ENCODE measurements around the gene ZNF200.
"Not testable (repeated sequence)": the region's sequence is repeated elsewhere in the genome, so short reads cannot be mapped to it uniquely, and the experiment has no call there.

ZNF200 gene

DNA sequence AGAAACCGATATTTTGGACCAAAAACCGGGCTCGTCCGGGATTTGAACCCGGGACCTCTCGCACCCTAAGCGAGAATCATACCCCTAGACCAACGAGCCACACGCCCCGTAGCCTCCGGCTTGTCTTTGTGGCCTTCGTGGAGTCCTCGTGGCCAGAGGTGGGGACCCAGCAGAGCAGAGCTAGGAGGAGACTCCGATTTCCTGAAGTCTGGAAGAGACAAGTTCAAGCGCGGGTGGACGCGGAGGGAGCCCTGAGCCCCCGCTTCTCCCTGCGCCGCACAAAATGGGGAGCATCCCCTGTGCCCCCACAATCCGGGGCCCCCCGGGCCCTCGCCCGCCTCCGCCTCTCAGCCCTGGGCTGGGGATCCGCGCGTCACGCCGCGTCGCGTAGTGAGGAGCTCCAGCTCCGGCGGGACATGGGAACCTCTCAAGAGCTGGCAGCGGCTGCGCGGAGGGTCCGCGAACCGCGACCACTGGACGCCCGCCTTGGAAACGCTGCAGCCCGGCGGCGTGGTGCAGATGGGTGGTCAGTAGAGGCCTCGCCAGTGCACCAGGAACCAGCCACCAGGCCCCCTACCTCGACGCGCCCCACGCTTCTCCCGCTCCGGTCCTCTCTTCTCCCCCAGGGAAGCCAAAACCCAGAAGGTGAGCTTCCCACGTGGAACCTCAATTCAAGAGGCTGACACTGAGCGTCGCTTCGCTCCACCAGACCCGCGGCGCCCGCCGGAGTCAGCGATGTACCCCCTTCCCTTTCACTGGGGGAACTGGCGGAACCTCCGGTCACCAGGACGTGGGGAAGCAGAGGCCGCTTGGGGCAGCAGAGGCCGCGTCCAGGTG, 52.1 kb downstream of the ZNF200 start:
- Histone ChIP-seq H3K27ac (no peak overlapping the region), H3K4me3 (peak overlapping the region; percentile 64)
- TF ChIP-seq, protein P1, sequence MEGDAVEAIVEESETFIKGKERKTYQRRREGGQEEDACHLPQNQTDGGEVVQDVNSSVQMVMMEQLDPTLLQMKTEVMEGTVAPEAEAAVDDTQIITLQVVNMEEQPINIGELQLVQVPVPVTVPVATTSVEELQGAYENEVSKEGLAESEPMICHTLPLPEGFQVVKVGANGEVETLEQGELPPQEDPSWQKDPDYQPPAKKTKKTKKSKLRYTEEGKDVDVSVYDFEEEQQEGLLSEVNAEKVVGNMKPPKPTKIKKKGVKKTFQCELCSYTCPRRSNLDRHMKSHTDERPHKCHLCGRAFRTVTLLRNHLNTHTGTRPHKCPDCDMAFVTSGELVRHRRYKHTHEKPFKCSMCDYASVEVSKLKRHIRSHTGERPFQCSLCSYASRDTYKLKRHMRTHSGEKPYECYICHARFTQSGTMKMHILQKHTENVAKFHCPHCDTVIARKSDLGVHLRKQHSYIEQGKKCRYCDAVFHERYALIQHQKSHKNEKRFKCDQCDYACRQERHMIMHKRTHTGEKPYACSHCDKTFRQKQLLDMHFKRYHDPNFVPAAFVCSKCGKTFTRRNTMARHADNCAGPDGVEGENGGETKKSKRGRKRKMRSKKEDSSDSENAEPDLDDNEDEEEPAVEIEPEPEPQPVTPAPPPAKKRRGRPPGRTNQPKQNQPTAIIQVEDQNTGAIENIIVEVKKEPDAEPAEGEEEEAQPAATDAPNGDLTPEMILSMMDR (IDR thresholded peaks at IDR 0.05), result no peak
- no peak for DNase-seq (ENCODE audit: low spot score)

DNA sequence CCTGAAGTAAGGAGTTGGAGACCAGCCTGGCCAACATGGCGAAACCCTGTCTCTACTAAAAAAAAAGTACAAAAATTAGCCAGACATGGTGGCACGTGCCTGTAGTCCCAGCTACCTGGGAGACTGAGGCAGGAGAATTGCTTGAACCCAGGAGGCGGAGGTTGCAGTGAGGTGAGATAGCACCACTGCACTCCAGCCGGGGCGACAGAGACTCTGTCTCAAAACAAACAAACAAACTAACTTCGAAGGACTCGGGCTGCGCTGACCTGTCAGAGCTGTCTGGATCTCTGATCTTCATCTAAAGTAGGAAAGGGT, 52.7 kb downstream of the ZNF200 start:
- H3K4me3 ChIP-seq, result peak overlapping the region; percentile 64
- H3K27ac ChIP-seq; DNase-seq (ENCODE audit: low spot score): not testable (repeated sequence)

DNA sequence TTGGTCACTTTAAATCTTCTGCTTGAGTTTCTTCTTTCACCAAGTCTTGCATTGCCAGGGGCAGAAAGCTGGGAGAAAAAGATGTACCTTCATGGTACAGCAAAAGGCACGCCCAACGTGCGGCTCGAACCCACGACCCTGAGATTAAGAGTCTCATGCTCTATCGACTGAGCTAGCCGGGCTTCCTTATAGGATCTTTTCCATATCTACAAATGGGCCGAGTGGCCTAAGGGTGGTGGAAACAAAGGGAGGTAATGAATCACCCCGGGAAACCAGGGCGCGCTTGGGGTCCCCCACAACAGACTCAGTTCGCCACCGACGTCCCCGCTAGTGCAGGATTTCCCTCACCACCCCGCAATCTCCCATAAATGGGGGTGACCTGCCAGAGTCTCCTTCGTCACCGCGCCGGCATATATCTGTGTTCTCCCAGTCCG, 54.5 kb downstream of the ZNF200 start:
- no peak for DNase-seq (ENCODE audit: low spot score)
- TF ChIP-seq, protein P1 (IDR thresholded peaks at IDR 0.05), result no peak
- no peak overlapping the region for H3K27ac ChIP-seq
- H3K4me3 ChIP-seq, result no peak overlapping the region

DNA sequence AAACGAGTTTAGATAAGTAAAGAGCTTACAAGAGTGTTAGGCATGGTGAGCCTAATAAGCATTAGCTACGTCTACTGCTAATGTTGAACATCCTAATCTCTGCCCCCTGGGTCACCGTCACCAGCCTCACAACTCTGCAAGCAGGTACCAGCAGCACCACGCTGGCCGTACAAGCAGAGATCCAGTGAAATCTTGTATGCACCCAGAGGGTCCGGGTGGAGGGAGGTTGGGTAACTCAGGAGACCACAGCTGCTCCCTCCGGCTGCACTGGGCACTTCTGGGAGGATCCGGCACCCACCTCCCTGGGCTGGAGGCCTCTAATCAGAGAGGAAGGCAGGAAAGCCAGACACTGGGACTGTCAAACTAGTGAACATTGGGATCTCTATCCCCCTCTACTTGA, 55.3 kb downstream of the ZNF200 start:
- DNase-seq (ENCODE audit: low spot score), result no peak
- no peak overlapping the region for H3K4me3 ChIP-seq
- no peak overlapping the region for H3K27ac ChIP-seq
- TF ChIP-seq, protein P1 (IDR thresholded peaks at IDR 0.05), result no peak

DNA sequence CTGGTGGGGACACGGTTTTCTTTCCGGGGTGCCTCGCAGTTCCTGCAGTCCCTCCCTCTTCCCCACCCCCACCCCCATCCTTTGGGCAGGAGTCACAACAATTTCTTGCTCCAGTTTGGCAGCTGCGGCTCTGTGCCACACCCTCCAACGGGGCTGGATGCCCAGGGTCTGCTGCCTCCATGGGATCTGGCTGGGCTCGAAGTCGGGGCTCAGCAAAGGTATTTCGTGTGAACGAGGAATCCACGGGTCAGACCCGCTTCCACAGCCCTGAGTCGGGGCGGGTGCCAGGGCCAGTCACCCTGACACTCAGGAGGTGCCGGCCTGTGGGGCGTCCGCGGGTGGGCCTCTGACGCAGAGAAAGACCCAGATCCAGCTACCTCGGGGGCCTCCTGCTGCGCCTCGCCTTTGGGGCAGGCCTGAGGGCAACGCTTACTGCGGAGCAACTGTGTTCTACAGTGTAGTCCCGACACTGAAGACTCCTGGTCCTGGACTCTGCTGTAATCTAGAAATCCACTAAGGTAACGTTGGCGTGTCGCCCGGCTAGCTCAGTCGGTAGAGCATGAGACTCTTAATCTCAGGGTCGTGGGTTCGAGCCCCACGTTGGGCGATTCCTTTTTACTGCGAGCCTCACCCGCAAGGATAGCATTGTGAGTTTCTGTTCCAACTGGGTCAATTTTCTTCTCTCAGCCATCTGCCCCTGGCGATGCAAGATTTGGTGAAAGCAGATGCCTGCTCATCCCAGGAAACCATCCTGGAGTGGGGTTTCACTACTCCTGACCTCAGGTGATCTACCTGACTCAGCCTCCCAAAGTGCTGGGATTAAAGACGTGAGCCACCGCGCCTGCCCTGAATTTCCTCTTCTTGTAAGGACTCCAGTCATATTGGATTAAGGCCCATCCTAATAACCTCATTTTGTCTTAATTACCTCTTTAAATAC, 59.5 kb downstream of the ZNF200 start:
- TF ChIP-seq, protein P1 (IDR thresholded peaks at IDR 0.05), result no peak
- no peak for DNase-seq (ENCODE audit: low spot score)
- Histone ChIP-seq H3K4me3 (no peak overlapping the region), H3K27ac (no peak overlapping the region)

DNA sequence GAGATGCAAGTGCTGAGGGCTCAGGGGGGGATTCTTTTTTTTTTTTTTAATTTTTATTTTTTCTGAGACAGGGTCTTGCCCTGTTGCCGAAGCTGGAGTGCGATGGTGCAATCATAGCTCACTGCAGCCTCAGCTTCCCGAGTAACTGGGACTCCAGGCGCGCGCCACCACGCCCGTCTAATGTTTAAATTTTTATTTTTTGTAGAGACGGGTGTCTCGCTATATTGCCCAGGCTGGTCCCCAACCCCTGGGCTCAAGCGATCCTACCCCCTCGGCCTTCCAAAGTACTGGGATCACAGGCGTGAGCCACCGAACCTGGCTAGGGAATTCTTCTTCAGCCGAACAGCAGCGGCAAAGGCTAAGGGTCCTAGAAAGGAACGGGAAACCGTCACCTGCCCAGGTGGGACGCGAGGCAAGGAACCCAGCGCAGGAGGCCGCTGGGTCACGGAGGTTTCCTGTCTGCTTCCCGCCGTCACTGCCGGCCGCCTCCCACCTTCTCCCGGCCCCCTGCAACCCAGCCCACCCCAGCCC, 60.3 kb downstream of the ZNF200 start:
- Histone ChIP-seq H3K27ac (no peak overlapping the region), H3K4me3 (no peak overlapping the region)
- no peak for DNase-seq (ENCODE audit: low spot score)
- TF ChIP-seq, protein P1 (IDR thresholded peaks at IDR 0.05), result no peak

DNA sequence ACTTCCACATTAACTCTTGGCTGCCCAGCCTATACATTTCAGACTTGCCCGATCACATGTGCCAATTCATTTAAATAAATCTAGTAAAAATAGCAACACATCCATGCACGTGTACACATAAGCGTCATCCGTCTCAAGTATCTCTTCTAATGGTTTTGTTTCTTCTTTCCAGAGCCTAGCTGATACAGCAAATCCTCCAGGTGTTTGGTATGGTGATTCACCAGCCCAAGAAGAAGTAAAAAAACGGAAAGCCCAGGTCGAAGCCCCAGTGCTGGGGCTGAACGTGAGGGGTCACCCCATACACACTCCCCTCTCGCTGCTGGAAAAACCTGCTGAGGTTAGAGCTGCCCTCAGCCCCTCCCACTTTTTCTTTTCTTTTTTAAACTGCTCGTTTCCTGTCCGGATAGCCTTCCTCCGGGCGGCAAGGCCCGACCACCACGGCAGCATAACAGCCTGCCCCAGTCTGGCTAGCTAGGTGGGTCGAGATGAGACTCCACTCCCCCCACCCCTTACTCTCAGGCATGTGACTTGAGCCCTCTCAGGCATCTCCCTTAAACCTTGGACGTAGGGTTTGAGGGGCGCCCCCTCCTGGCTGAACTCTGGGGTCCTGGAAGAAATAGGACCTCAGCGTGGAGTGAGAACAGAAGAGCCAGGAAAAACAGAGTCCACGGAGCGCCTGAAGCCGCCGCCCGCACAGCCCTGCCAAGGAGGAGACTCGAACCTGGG, 60.9 kb downstream of the ZNF200 start:
- Histone ChIP-seq H3K27ac (no peak overlapping the region), H3K4me3 (no peak overlapping the region)
- TF ChIP-seq, protein P1 (IDR thresholded peaks at IDR 0.05), result no peak
- no peak for DNase-seq (ENCODE audit: low spot score)

Data from coronary artery (tissue), 2 donors.